Heart right ventricle (tissue), 16 donors: Measurements from ENCODE around the gene MYCL. TPM values are rescaled to one million over a fixed set of nuclear protein-coding genes. Genes with fewer than 3 reads are reported as not detected.
A peak's percentile ranks its signal among the peaks of the same experiment; 100 is the strongest.

ENCODE experiments used
- ATAC-seq, 8 donors: fragments of 200-7000 bp; cut with Tn5 transposase; one replicate each; pipeline ENCODE4 v1.9.1; 2020; ENCODE audit warnings: mild to moderate bottlenecking in 8 of 8, moderate library complexity in 8 of 8, moderate number of reproducible peaks in 1 of 8
- DNase-seq, 2 donors: peaks; one replicate each; pipeline ENCODE4 v3.0.0-alpha.2; 2020
- H3K27ac ChIP-seq, 10 donors: fragments of 200-600 bp; sonication (generic) in 2 of 10; one replicate each; pipeline versions ENCODE4 v1.5.0 to v1.8.0; 2020 to 2022; ENCODE audit warnings: mild to moderate bottlenecking in 3 of 10
- H3K27me3 ChIP-seq, 7 donors: fragments of 200-600 bp; one replicate each; pipeline ENCODE4 v1.8.0; 2021 to 2022; ENCODE audit warnings: mild to moderate bottlenecking in 2 of 7
- H3K36me3 ChIP-seq, 9 donors: fragments of 200-600 bp; sonication (generic) in 1 of 9; one replicate each; pipeline versions ENCODE4 v1.5.0 to v1.8.0; 2020 to 2022; ENCODE audit warnings: mild to moderate bottlenecking in 2 of 9
- H3K4me1 ChIP-seq, 9 donors: fragments of 200-600 bp; sonication (generic) in 1 of 9; one replicate each; pipeline versions ENCODE4 v1.5.0 to v1.8.0; 2020 to 2022; ENCODE audit warnings: mild to moderate bottlenecking in 4 of 9
- H3K4me3 ChIP-seq, 10 donors: fragments of 200-600 bp; sonication (generic) in 2 of 10; one replicate each; pipeline versions ENCODE4 v1.5.0 to v1.8.0; 2020 to 2022; ENCODE audit warnings: mild to moderate bottlenecking in 7 of 10, moderate library complexity in 2 of 10
- H3K9me3 ChIP-seq, 11 donors: fragments of 200-600 bp in 10 of 11; sonication (generic) in 2 of 11; one replicate each; pipeline versions ENCODE4 v1.5.0 to v1.8.0; 2013 to 2022; ENCODE audit warnings: mild to moderate bottlenecking in 2 of 11, control low read depth in 1 of 11, moderate library complexity in 1 of 11
- CTCF ChIP-seq, 9 donors: fragments of 200-600 bp; sonication (generic) in 2 of 9; IDR thresholded peaks; one replicate each; pipeline versions ENCODE4 v1.5.0 to v1.8.0; 2021 to 2022; ENCODE audit warnings: antibody characterized with exemption in 9 of 9, mild to moderate bottlenecking in 5 of 9, moderate library complexity in 1 of 9
- WGBS, 2 donors: extraction: QIAGEN DNeasy Blood & Tissue Kit; methylation state at CpG; one replicate each; pipeline ENCODE4 v1.1.7; 2013; ENCODE audit warnings: inconsistent platforms in 1 of 2; 5-methylcytosine and 5-hydroxymethylcytosine counted together
- intact Hi-C, 10 donors: fragments of 100-400 bp; cut with DNase I; formaldehyde crosslinking; loops; one replicate each; pipeline versions ENCODE4 v1.11.1 to v1.14.2; 2022
- polyA plus RNA-seq, 2 donors: library from polyadenylated mRNA; stranded (reverse); fragments of 200-250 nt; gene quantifications; one replicate each; pipeline ENCODE4 v1.2.3, GENCODE V29; 2013
- total RNA-seq, 10 donors: library from RNA; stranded (reverse); fragmentation: NEBNext Ultra II Directional in 3 of 10; extraction: Animal tissue kit (Norgen Biotek cat#: 25700) in 3 of 10; gene quantifications; one replicate each; pipeline versions ENCODE4 v1.2.1 to v1.2.4, GENCODE V29; 2021 to 2023
- donor health status: Arrhythmogenic right ventricular cardiomyopathy.
- donor health status: ischemic (EF 13 %, LVEDD 7.1; RV severe dilation, severe dysfunction).
- donor health status: healthy with polysubstance abuse.
- donor health status: DM: no; HTN: yes; CAD: no.
- donor health status: DM: no; HTN: no; CAD: no.
- donor health status: ischemic (EF 25% LVEDD 6.9; RV normal size, moderate dysfunction).
- donor health status: ischemic (EF 25% LVEDD 5.7; RV mildly dilated, moderate dysfunction).
- donor health status: healthy.
- donor health status: DM: yes; HTN: yes; CAD: no.
- donor health status: Ischemic cardiomyopathy.
- donor health status: ischemic (EF 35%, LVEDD 5.7; RV mildly dilated, moderate dysfunction).
- donor health status: nonischemic (EF 11% LVEDD 7.7; RV severe dilation, severe dysfunction).
- donor health status: DM: yes; HTN: yes; CAD: no.
- donor health status: PGD.
- donor health status: ischemic (EF 29% LVEDD 5.4; RV normal size, mild dysfunction).
- donor health status: nonischemic (EF 23%, LVEDD 6.1; RV moderate dilation, normal function).

MYCL gene
- total and polyA plus RNA-seq, 12 donors: 0.07 to 2.5 (median 0.55) TPM

GRCh38 chr1:39938856-39939255, 37.1 kb upstream of the MYCL start:
- ATAC-seq (no peak), DNase-seq (no peak)
- no peak for TF ChIP-seq CTCF (IDR thresholded peaks at IDR 0.05)
- H3K27ac ChIP-seq: no peak overlapping the region
- 93 to 95% methylated on average over 8 of the region's 8 CpGs for WGBS, 2 donors
- peaks cover 0 to 3% (median 0%) of the 10 kb centered on the region in 11 donors for H3K9me3 ChIP-seq
- intact Hi-C loops: no loop called here
- H3K4me3 ChIP-seq: no peak overlapping the region
- H3K4me1 ChIP-seq: peaks cover 0 to 47% (median 0%) of the 10 kb centered on the region in 9 donors
- H3K36me3 ChIP-seq: no peaks in the 10 kb centered on the region
- peaks cover 0 to 7% (median 0%) of the 10 kb centered on the region in 7 donors for H3K27me3 ChIP-seq

GRCh38 chr1:39936724-39937491, 35.2 kb upstream of the MYCL start:
- no peaks in the 10 kb centered on the region for H3K27me3 ChIP-seq
- DNase-seq: no peak
- H3K4me1 ChIP-seq: peaks cover 0 to 55% (median 0%) of the 10 kb centered on the region in 9 donors
- WGBS, 2 donors: 80 to 90% methylated on average over 2 of the region's 2 CpGs
- peak; percentile 35 to 71 (median 58) for ATAC-seq
- H3K36me3 ChIP-seq: no peaks in the 10 kb centered on the region
- H3K9me3 ChIP-seq: peaks cover 0 to 3% (median 0%) of the 10 kb centered on the region in 11 donors
- intact Hi-C loops: no loop called here
- peak overlapping the region in 1 of 10 donors; percentile 37 for H3K4me3 ChIP-seq
- H3K27ac ChIP-seq: peak overlapping the region in 3 of 10 donors; percentile 23 to 85 (median 59)
- TF ChIP-seq CTCF (IDR thresholded peaks at IDR 0.05): no peak

GRCh38 chr1:39933956-39934941, 32.5 kb upstream of the MYCL start:
- Histone ChIP-seq H3K4me3 (no peak overlapping the region), H3K9me3 (peaks cover 0 to 3% (median 0%) of the 10 kb centered on the region in 11 donors), H3K4me1 (peaks cover 0 to 46% (median 0%) of the 10 kb centered on the region in 9 donors), H3K27me3 (no peaks in the 10 kb centered on the region), H3K27ac (peak overlapping the region in 6 of 10 donors; percentile 12 to 85 (median 29)), H3K36me3 (no peaks in the 10 kb centered on the region)
- ATAC-seq: peak; percentile 78 to 95 (median 86)
- WGBS, 2 donors: 67 to 74% methylated on average over 12 of the region's 12 CpGs
- intact Hi-C loops: no loop called here
- no peak for TF ChIP-seq CTCF (IDR thresholded peaks at IDR 0.05)
- peak; percentile 42 to 48 for DNase-seq
